PFSK-1 (cell line): ENCODE data around the gene FAM181A.

Source experiments
- FOXP2 ChIP-seq: optimal IDR thresholded peaks from 2 replicates; pipeline ENCODE3; 2011; ENCODE audit warnings: borderline replicate concordance, control low read depth, inconsistent platforms; ENCODE audit not compliant: insufficient read depth; ENCODE audit errors: extremely low read length, extremely low read depth
- POLR2AphosphoS5 ChIP-seq: IDR thresholded peaks from 2 replicates; pipeline ENCODE4 v1.6.1; 2012; ENCODE audit warnings: low read depth, mild to moderate bottlenecking, control low read depth, low read length, moderate library complexity
- REST ChIP-seq, 2 experiments: IDR thresholded peaks; 2 replicates each; pipeline versions ENCODE4 v1.6.1 to v1.8.0; 2011 to 2012; ENCODE audit warnings: low read depth in 2 of 2, low read length in 2 of 2, control low read depth in 1 of 2, inconsistent platforms in 1 of 2, mild to moderate bottlenecking in 1 of 2, moderate library complexity in 1 of 2; ENCODE audit not compliant: insufficient read depth in 1 of 2
- SIN3A ChIP-seq: IDR thresholded peaks from 2 replicates; pipeline ENCODE4 v1.6.1; 2012; ENCODE audit warnings: mild to moderate bottlenecking, low read length, moderate library complexity, borderline replicate concordance; ENCODE audit not compliant: insufficient read depth
- TAF1 ChIP-seq: IDR thresholded peaks from 2 replicates; pipeline ENCODE4 v1.6.1; 2012; ENCODE audit warnings: low read length, control low read depth, borderline replicate concordance; ENCODE audit not compliant: insufficient read depth

DNA sequence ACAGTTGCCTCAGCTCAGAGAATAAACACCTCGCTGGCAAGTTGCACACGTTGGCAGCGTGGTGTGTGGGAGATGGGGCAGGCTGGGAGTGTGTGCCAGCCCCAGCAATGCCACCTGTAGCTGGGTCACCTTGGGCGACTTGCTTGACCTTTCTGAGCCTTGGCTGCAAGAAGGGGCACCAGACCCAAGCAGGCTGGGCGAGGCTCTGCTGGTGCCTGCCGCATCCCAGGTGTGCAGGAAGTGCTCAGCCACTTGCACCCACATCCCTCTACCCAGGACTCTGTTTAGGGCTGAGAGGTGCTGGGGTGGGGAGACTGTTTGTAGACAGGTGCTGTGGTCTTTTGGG, 629 bp downstream of the FAM181A start:
- no peak for TF ChIP-seq TAF1
- TF ChIP-seq POLR2AphosphoS5, result no peak
- no peak for TF ChIP-seq REST (IDR thresholded peaks at IDR 0.05; ENCODE audit: insufficient read depth in 1 of 2, low read depth in 2 of 2, low read length in 2 of 2)
- no peak for TF ChIP-seq FOXP2
- no peak for TF ChIP-seq SIN3A
